DND-41 (cell line): ENCODE measurements around the gene LTBP3.

Experiments used
- EZH2 ChIP-seq: IDR thresholded peaks from 3 replicates; pipeline ENCODE4 v1.6.1; 2012; ENCODE audit warnings: borderline replicate concordance, low read depth, mild to moderate bottlenecking, moderate library complexity, low read length, inconsistent platforms; ENCODE audit not compliant: severe bottlenecking
- TF ChIP-seq, protein P1 (sequence below): IDR thresholded peaks from 2 replicates; pipeline ENCODE4 v1.5.1; 2012; ENCODE audit warnings: borderline replicate concordance, low read length, moderate library complexity, mild to moderate bottlenecking; ENCODE audit not compliant: poor library complexity, severe bottlenecking; ENCODE audit errors: extremely low read depth

DNA sequence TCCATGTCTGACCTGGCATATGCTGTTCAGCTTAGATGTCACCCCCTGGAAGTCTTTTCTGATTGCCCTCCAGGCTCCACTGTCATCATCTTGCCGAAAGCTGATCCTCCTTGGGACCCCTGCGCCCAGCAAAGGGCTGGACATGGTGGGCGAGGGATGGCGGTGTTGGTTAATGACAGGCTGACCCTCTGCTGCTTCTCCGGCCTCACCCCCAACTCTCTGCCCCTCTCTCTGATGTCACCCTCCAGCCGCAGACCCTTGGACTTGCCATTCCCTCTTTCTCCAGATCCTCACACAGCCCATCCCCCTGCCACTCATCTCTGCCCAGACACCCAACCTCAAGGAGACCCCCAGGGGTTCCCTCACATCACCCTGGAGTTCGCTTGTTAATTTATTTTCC is 20.0 kb upstream of the LTBP3 start:
- TF ChIP-seq, protein P1, sequence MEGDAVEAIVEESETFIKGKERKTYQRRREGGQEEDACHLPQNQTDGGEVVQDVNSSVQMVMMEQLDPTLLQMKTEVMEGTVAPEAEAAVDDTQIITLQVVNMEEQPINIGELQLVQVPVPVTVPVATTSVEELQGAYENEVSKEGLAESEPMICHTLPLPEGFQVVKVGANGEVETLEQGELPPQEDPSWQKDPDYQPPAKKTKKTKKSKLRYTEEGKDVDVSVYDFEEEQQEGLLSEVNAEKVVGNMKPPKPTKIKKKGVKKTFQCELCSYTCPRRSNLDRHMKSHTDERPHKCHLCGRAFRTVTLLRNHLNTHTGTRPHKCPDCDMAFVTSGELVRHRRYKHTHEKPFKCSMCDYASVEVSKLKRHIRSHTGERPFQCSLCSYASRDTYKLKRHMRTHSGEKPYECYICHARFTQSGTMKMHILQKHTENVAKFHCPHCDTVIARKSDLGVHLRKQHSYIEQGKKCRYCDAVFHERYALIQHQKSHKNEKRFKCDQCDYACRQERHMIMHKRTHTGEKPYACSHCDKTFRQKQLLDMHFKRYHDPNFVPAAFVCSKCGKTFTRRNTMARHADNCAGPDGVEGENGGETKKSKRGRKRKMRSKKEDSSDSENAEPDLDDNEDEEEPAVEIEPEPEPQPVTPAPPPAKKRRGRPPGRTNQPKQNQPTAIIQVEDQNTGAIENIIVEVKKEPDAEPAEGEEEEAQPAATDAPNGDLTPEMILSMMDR: no peak
- TF ChIP-seq EZH2: no peak
